Spleen (tissue), 11 donors: ENCODE data around the gene SETD1A. TPM values are rescaled to one million over a fixed set of nuclear protein-coding genes. Genes with fewer than 3 reads are reported as not detected.

Experiments used
- DNase-seq: peaks from one replicate; pipeline ENCODE4 v3.0.0-alpha.2; 2020
- H3K27ac ChIP-seq, 8 donors: fragments of 200-600 bp; sonication (generic) in 7 of 8; 1 replicate in 4 of 8; 2 replicates in 4 of 8; pipeline versions ENCODE4 v1.5.0 to v1.8.0; 2016 to 2021; ENCODE audit warnings: inconsistent platforms in 4 of 8, mild to moderate bottlenecking in 4 of 8, moderate library complexity in 1 of 8
- H3K27me3 ChIP-seq, 7 donors: fragments of 200-600 bp; sonication (generic) in 6 of 7; replicated peaks in 1 of 7; 1 replicate in 4 of 7; 2 replicates in 3 of 7; pipeline versions ENCODE4 v1.5.0 to v1.8.0; 2016 to 2021; ENCODE audit warnings: inconsistent platforms in 3 of 7, mild to moderate bottlenecking in 1 of 7
- H3K36me3 ChIP-seq, 6 donors: fragments of 200-600 bp; sonication (generic) in 5 of 6; 1 replicate in 4 of 6; 2 replicates in 2 of 6; pipeline versions ENCODE4 v1.5.0 to v1.8.0; 2016 to 2021; ENCODE audit warnings: inconsistent platforms in 2 of 6
- H3K4me1 ChIP-seq, 6 donors: fragments of 200-600 bp; sonication (generic) in 5 of 6; 1 replicate in 3 of 6; 2 replicates in 3 of 6; pipeline versions ENCODE4 v1.5.0 to v1.8.0; 2016 to 2021; ENCODE audit warnings: inconsistent platforms in 3 of 6
- H3K4me3 ChIP-seq, 8 donors: fragments of 200-600 bp; sonication (generic) in 7 of 8; 1 replicate in 4 of 8; 2 replicates in 4 of 8; pipeline versions ENCODE4 v1.5.0 to v1.8.0; 2016 to 2021; ENCODE audit warnings: inconsistent platforms in 4 of 8, mild to moderate bottlenecking in 4 of 8, moderate library complexity in 2 of 8
- H3K9me3 ChIP-seq, 8 donors: fragments of 200-600 bp; sonication (generic) in 7 of 8; 1 replicate in 4 of 8; 2 replicates in 4 of 8; pipeline versions ENCODE4 v1.5.0 to v1.8.0; 2016 to 2021; ENCODE audit warnings: inconsistent platforms in 4 of 8
- CTCF ChIP-seq, 11 experiments: fragments of 200-600 bp in 7 of 11; fragments of 450-650 bp in 4 of 11; sonication (generic) in 4 of 11; IDR thresholded peaks in 8 of 11; conservative IDR thresholded peaks in 3 of 11; 1 replicate in 7 of 11; 2 replicates in 4 of 11; pipeline versions ENCODE4 v1.4.0 to v1.8.0; 2016 to 2021; ENCODE audit warnings: antibody characterized with exemption in 11 of 11, inconsistent platforms in 4 of 11, mild to moderate bottlenecking in 1 of 11
- POLR2A ChIP-seq, 3 donors: fragments of 450-650 bp; IDR thresholded peaks; one replicate each; pipeline ENCODE4 v1.5.1; 2017; ENCODE audit warnings: antibody characterized with exemption in 3 of 3, mild to moderate bottlenecking in 1 of 3
- POLR2AphosphoS5 ChIP-seq, 3 donors: sonication (generic); formaldehyde crosslinking; IDR thresholded peaks; one replicate each; pipeline ENCODE4 v1.5.1; 2017; ENCODE audit warnings: antibody characterized with exemption in 3 of 3
- WGBS, 5 donors: extraction: QIAGEN DNeasy Blood & Tissue Kit in 3 of 5; methylation state at CpG; one replicate each; pipeline versions ENCODE4 v1.1.5 to v1.1.7; 2013 to 2018; 5-methylcytosine and 5-hydroxymethylcytosine counted together
- intact Hi-C: fragments of 100-400 bp; cut with DNase I; formaldehyde crosslinking; loops from one replicate; pipeline ENCODE4 v1.15.0; 2023; ENCODE audit warnings: low total_unique reads
- polyA plus RNA-seq, 3 donors: library from polyadenylated mRNA; stranded (reverse); fragments of 200-250 nt; gene quantifications; one replicate each; pipeline ENCODE4 v1.2.1, GENCODE V29; 2013
- total RNA-seq, 7 donors: library from RNA; depleted of rRNA in 3 of 7; stranded (reverse); fragments of >200 nt in 3 of 7; fragmentation: NEBNext Ultra II Directional in 4 of 7; extraction: Animal tissue kit (Norgen Biotek cat#: 25700) in 4 of 7; gene quantifications; one replicate each; pipeline versions ENCODE4 v1.1.0 to v1.2.1, GENCODE V29; 2016 to 2021
- donor health status: healthy with polysubstance abuse.
- donor health status: DM: no; HTN: no; CAD: no; lungs with moderate emphysema.
- donor health status: DM: no; HTN: no; CAD: no.
- donor health status: Bipolar disorder and iron deficiency.
- donor health status: healthy.
- donor health status: DM: no; HTN: no; CAD: no.
- donor health status: DM: yes; HTN: yes; CAD: no.

Gene SETD1A
- total and polyA plus RNA-seq, 10 donors, result 4.8 to 24.9 (median 14.7) TPM

- Histone ChIP-seq H3K27ac (peak overlapping the region in 2 of 8 donors; percentile 5 to 50), H3K9me3 (no peaks in the 10 kb centered on the region), H3K36me3 (no peaks in the 10 kb centered on the region), H3K4me1 (peaks cover 0 to 32% (median 17%) of the 10 kb centered on the region in 6 donors), H3K4me3 (no peak overlapping the region), H3K27me3 (no peaks in the 10 kb centered on the region)
- DNase-seq, result no peak
- 59 to 83% (median 68%) methylated on average over 5 of the region's 5 CpGs for WGBS, 5 donors
- intact Hi-C loops, result no loop called here
- TF ChIP-seq POLR2A (IDR thresholded peaks at IDR 0.05) (no peak), POLR2AphosphoS5 (IDR thresholded peaks at IDR 0.05) (no peak), CTCF (IDR thresholded peaks at IDR 0.05 in 8 of 11, conservative IDR thresholded peaks at IDR 0.05 in 3 of 11) (no peak)
Observed at GRCh38 chr16:31025339-31025738, 67.8 kb downstream of the SETD1A start.

- peaks cover 5 to 38% (median 20%) of the 10 kb centered on the region in 6 donors for H3K4me1 ChIP-seq
- no peaks in the 10 kb centered on the region for H3K9me3 ChIP-seq
- intact Hi-C loops, result no loop called here
- 84 to 94% (median 91%) methylated on average over 5 of the region's 5 CpGs for WGBS, 5 donors
- no peak for TF ChIP-seq POLR2A (IDR thresholded peaks at IDR 0.05)
- TF ChIP-seq CTCF (IDR thresholded peaks at IDR 0.05 in 8 of 11, conservative IDR thresholded peaks at IDR 0.05 in 3 of 11), result no peak
- no peak for TF ChIP-seq POLR2AphosphoS5 (IDR thresholded peaks at IDR 0.05)
- H3K27ac ChIP-seq, result no peak overlapping the region
- no peak for DNase-seq
- H3K36me3 ChIP-seq, result peaks cover 0 to under 1% (median 0%) of the 10 kb centered on the region in 6 donors
- no peak overlapping the region for H3K4me3 ChIP-seq
- no peaks in the 10 kb centered on the region for H3K27me3 ChIP-seq
Observed at GRCh38 chr16:31029272-31029671, 71.7 kb downstream of the SETD1A start.

GRCh38 chr16:31031276-31031675 lies 73.7 kb downstream of the SETD1A start:
- WGBS, 5 donors, result 85 to 95% (median 92%) methylated on average over 4 of the region's 4 CpGs
- DNase-seq, result no peak
- Histone ChIP-seq H3K36me3 (peaks cover 0 to 20% (median 14%) of the 10 kb centered on the region in 6 donors), H3K4me1 (peaks cover 14 to 44% (median 28%) of the 10 kb centered on the region in 6 donors), H3K4me3 (no peak overlapping the region), H3K27me3 (no peaks in the 10 kb centered on the region), H3K27ac (peak overlapping the region in 7 of 8 donors; percentile 94 to 99 (median 97)), H3K9me3 (no peaks in the 10 kb centered on the region)
- intact Hi-C loops, result no loop called here
- TF ChIP-seq POLR2AphosphoS5 (IDR thresholded peaks at IDR 0.05), result no peak
- no peak for TF ChIP-seq POLR2A (IDR thresholded peaks at IDR 0.05)
- no peak for TF ChIP-seq CTCF (IDR thresholded peaks at IDR 0.05 in 8 of 11, conservative IDR thresholded peaks at IDR 0.05 in 3 of 11)

GRCh38 chr16:31032736-31033708 lies 75.5 kb downstream of the SETD1A start, which contains the start of gene STX4:
STX4 (plus strand) TSS chr16:31033558; CDS start chr16:31033806, 248 bp downstream.
- peaks cover 17 to 52% (median 34%) of the 10 kb centered on the region in 6 donors for H3K4me1 ChIP-seq
- peak within 1 kb of the TSS; percentile 94 to 99 (median 97) for H3K27ac ChIP-seq
- intact Hi-C loops, result loop anchor here (2.0 kb wide), 1 partner anchor 42 kb away; the partner anchor contains the start of genes ZNF646 and ZNF668
- H3K27me3 ChIP-seq, result no peaks in the 10 kb centered on the region
- DNase-seq, result peak; percentile 99
- peak; percentile 5 to 36 (median 12) for TF ChIP-seq POLR2A (IDR thresholded peaks at IDR 0.05)
- peak; percentile 92 to 96 (median 93) for TF ChIP-seq POLR2AphosphoS5 (IDR thresholded peaks at IDR 0.05)
- peak in 2 of 11 experiments; percentile 9 to 17 for TF ChIP-seq CTCF (IDR thresholded peaks at IDR 0.05 in 8 of 11, conservative IDR thresholded peaks at IDR 0.05 in 3 of 11)
- peaks cover 0 to 38% (median 20%) of the 10 kb centered on the region in 6 donors for H3K36me3 ChIP-seq
- no peaks in the 10 kb centered on the region for H3K9me3 ChIP-seq
- H3K4me3 ChIP-seq, result peak within 1 kb of the TSS; percentile 74 to 100 (median 98)
- 0 to 2% (median 1%) methylated on average over 65 to 75 of the region's 75 CpGs for WGBS, 5 donors
